Kidney epithelial cell (primary cell): ENCODE results near the gene SH3RF3. TPM values are rescaled to one million over a fixed set of nuclear protein-coding genes. Genes with fewer than 3 reads are reported as not detected.
"Not testable (repeated sequence)": the region's sequence is repeated elsewhere in the genome, so short reads cannot be mapped to it uniquely, and the experiment has no call there.

Experiments
- DNase-seq: peaks from one replicate; pipeline ENCODE4 v3.0.0-alpha.2; 2010; ENCODE audit warnings: low read depth
- H3K27me3 ChIP-seq: 2 replicates; pipeline ENCODE4 v1.6.0; 2011; ENCODE audit warnings: low read length; ENCODE audit not compliant: control insufficient read depth, insufficient read depth
- H3K36me3 ChIP-seq: 2 replicates; pipeline ENCODE4 v1.5.1; 2011; ENCODE audit warnings: low read length; ENCODE audit not compliant: control insufficient read depth, insufficient read depth
- H3K4me3 ChIP-seq: 2 replicates; pipeline ENCODE4 v1.5.1; 2011; ENCODE audit warnings: low read depth, mild to moderate bottlenecking, control low read depth, low read length
- total RNA-seq: library from RNA; depleted of rRNA; stranded (reverse); fragments of >200 nt; gene quantifications from 2 replicates; pipeline ENCODE4 v1.2.3, GENCODE V29; 2015
- TF ChIP-seq, protein P1 (sequence below): IDR thresholded peaks from 2 replicates; pipeline ENCODE4 v1.5.1; 2011; ENCODE audit warnings: mild to moderate bottlenecking, moderate library complexity, low read length, control low read depth, inconsistent platforms; ENCODE audit not compliant: insufficient read depth, poor library complexity, severe bottlenecking

The SH3RF3 gene
- total RNA-seq, 1 donor from 2014 or later: 9.6 TPM

DNA sequence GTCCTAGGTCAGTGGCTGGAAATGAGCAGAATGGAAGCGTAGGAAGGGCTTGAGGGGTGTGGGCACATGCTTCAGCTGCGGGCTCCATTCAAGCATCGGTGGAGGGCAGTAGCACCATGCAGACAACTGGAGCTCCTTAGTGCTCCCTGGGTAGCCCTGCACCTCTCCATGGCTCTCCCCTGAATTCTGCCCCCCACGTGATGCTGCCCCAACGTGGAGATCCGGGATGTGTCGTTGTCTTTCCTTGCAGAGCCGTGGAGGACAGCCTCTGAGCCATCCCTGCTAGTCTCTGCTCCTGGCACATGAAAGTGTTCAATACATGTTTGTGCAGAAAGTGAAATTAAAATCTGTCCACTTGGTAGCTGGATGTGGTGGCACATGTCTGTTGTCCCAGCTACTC is 94.5 kb downstream of the SH3RF3 start:
- no peak for DNase-seq
- TF ChIP-seq, protein P1, sequence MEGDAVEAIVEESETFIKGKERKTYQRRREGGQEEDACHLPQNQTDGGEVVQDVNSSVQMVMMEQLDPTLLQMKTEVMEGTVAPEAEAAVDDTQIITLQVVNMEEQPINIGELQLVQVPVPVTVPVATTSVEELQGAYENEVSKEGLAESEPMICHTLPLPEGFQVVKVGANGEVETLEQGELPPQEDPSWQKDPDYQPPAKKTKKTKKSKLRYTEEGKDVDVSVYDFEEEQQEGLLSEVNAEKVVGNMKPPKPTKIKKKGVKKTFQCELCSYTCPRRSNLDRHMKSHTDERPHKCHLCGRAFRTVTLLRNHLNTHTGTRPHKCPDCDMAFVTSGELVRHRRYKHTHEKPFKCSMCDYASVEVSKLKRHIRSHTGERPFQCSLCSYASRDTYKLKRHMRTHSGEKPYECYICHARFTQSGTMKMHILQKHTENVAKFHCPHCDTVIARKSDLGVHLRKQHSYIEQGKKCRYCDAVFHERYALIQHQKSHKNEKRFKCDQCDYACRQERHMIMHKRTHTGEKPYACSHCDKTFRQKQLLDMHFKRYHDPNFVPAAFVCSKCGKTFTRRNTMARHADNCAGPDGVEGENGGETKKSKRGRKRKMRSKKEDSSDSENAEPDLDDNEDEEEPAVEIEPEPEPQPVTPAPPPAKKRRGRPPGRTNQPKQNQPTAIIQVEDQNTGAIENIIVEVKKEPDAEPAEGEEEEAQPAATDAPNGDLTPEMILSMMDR: no peak
- no peaks in the 10 kb centered on the region for H3K36me3 ChIP-seq
- H3K4me3 ChIP-seq: no peak overlapping the region
- no peaks in the 10 kb centered on the region for H3K27me3 ChIP-seq

DNA sequence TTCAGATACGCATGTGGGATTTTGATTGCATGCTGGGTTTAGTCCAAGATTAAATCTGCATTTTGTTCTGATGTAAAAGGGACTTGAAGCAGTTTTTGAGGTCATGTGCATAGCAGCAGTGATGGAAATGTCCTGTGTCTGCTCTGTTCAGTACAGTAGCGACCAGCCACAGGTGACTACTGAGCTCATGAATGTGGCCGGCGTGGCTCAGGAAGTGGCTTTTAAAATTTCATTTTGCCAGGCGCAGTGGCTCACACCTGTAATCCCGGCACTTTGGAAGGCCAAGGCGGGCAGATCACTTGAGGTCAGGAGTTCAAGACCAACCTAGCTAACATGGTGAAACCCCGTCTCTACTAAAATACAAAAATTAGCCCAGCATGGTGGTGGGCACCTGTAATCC is 95.3 kb downstream of the SH3RF3 start:
- H3K36me3 ChIP-seq, H3K27me3 ChIP-seq, H3K4me3 ChIP-seq, DNase-seq: not testable (repeated sequence)

DNA sequence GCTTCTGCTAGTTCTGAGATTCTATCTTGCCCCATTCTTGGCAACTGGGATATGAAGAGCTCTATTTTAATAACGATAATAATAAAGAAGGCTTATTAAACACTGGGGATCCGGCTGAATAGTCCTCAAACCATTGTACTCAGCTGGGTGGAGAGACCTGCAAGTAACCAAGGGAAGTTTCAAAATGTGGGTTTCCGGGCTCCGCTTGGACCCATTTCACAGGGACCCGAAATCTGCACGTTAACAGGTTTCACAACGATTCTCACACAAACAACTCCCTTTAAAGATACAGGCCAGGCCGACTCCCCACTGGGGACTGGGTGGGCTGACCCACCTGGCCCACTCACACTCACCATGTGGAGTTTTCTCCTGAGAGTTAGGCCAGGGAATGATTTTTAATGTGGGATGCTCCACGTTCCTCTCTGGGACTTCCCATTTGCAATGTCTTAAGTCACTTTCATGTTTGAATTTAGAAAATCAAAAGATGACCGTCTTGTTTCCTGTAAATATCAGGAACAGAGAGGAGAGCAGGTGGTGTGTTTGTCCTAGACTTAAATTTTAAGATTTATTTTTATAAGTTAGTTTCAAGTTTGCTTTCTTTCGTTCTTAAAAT is 96.3 kb downstream of the SH3RF3 start:
- Histone ChIP-seq H3K27me3 (no peaks in the 10 kb centered on the region), H3K4me3 (no peak overlapping the region), H3K36me3 (no peaks in the 10 kb centered on the region)
- no peak for DNase-seq
- TF ChIP-seq, protein P1: no peak

DNA sequence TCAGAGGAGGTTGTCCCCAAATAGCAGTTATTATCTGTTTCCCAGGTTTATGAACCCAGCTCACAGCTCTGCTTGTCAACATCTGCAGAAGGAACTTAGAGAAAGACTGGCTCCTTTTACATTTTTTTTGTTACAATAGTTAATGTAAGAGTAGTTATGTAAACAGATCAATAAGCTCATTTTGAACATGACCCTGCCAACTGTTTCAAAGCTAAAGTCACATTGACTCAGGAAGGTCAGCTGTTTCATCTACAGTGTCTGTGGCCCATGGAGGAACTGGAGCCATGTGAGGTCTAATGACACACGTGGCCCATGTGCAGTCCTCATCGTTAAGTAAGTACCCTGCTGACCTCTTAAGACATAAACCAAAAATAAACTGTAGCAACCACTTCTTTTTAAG is 97.1 kb downstream of the SH3RF3 start:
- H3K27me3 ChIP-seq: no peaks in the 10 kb centered on the region
- no peaks in the 10 kb centered on the region for H3K36me3 ChIP-seq
- H3K4me3 ChIP-seq: no peak overlapping the region
- TF ChIP-seq, protein P1: no peak
- DNase-seq: no peak

DNA sequence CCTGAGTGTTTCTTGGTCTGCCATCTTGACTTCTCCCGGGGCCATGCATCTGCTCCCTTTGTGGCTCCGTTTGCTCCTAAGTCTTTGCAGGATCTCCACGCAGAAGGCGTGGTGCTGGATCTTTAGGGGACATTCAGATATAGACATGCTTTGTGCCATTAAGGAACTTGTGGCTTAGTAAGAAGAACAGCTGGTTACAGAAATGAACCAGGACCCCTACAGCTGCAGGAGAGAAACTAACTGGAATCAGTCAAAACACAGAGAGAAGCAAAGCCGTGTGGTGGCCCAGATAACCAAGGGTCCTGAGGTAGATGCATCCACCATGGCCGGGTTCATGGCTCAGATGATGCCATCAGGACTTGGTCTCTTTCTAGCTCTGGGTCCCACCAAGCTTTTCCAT is 97.6 kb downstream of the SH3RF3 start:
- no peaks in the 10 kb centered on the region for H3K27me3 ChIP-seq
- TF ChIP-seq, protein P1: no peak

DNA sequence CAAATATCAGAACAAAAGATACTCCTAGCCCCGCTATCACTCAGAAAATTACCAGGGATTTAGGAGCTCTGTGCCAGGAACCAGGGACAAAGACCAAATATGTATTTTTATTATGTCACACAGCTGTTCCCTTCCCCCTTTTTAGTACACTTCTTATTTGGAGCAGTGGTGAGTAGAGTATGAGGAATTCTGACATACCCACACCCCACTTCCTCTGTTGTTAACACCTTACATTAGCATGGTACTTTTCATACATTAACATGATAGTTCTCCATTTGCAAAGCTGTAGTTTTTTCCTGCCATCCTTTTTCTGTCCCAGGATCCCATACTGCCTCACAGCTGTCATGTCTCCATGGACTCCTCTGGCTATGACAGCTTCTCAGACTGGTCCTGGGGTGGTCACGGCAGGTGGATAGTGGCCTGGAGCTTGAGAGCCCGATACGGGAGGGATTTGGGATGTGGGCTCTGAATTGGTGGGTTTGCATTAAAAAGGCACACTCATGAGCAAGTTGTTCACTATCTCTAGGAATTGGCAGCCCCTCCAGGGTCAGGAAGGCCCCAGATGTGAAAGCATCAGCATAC is 100.2 kb downstream of the SH3RF3 start:
- Histone ChIP-seq H3K27me3 (no peaks in the 10 kb centered on the region), H3K4me3 (no peak overlapping the region), H3K36me3 (no peaks in the 10 kb centered on the region)
- TF ChIP-seq, protein P1: no peak
- DNase-seq: no peak

More for the DNA sequence above, 97.6 kb downstream of the SH3RF3 start:
- no peak overlapping the region for H3K4me3 ChIP-seq
- DNase-seq: no peak
- no peaks in the 10 kb centered on the region for H3K36me3 ChIP-seq
